Nephron progenitor cell (in vitro differentiated cells): Measurements from ENCODE around the gene MIOS.
A peak's percentile ranks its signal among the peaks of the same experiment; 100 is the strongest.

Source experiments
- DNase-seq: peaks from one replicate; pipeline ENCODE4 v3.0.0; 2021
- H3K27ac Mint-ChIP-seq: 2 replicates; pipeline ENCODE4 v1.8.0; 2021; ENCODE audit warnings: mild to moderate bottlenecking, moderate library complexity, mixed read lengths
- H3K27me3 Mint-ChIP-seq: 2 replicates; pipeline ENCODE4 v1.8.0; 2021; ENCODE audit warnings: mild to moderate bottlenecking, low read depth, mixed read lengths; ENCODE audit not compliant: poor library complexity
- H3K36me3 Mint-ChIP-seq: 2 replicates; pipeline ENCODE4 v1.8.0; 2021; ENCODE audit warnings: low read depth, mixed read lengths
- H3K4me1 Mint-ChIP-seq: 2 replicates; pipeline ENCODE4 v1.8.0; 2021; ENCODE audit warnings: mixed read lengths
- H3K4me3 Mint-ChIP-seq: 2 replicates; pipeline ENCODE4 v1.8.0; 2021; ENCODE audit warnings: mild to moderate bottlenecking, moderate library complexity, mixed read lengths
- H3K9me3 Mint-ChIP-seq: 2 replicates; pipeline ENCODE4 v1.8.0; 2021; ENCODE audit warnings: mild to moderate bottlenecking, moderate library complexity, mixed read lengths
- TF ChIP-seq, protein P1 (sequence below): fragments of 200-600 bp; sonication (generic); IDR thresholded peaks from 2 replicates; pipeline ENCODE4 v1.5.0; 2021; ENCODE audit warnings: antibody characterized with exemption

Gene MIOS

DNA sequence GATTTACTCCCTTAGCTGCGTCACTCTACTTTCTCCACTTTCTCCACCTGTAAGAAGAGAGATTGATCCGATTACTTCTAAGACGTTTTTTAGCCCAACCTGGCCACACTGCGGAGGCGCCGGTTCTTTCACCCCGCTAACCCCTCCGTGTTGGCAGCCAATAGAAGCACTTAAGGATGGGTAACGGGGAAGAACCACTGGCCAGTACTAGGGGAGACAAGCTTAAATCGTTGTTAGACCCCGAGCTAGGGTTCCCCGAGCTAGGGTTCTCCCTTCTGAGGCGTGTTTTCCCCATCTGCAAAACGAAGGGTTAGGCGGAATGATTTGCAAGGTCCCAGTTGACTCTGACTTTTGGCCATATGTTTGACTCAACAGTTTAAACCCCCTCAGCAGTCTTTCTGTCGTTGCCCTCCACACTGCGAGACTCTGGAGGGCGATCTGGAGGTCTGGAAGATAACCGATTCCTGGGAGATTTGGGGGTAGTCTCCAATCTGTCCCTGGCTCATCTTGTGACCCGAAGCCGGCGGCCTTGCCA lies 74.5 kb downstream of the MIOS start:
- Mint-ChIP-seq H3K4me3 (peak overlapping the region; percentile 96), H3K4me1 (peaks cover 41% of the 10 kb centered on the region), H3K27me3 (no peaks in the 10 kb centered on the region), H3K9me3 (peaks cover 8% of the 10 kb centered on the region), H3K36me3 (peaks cover 38% of the 10 kb centered on the region), H3K27ac (peak overlapping the region; percentile 97)
- TF ChIP-seq, protein P1, sequence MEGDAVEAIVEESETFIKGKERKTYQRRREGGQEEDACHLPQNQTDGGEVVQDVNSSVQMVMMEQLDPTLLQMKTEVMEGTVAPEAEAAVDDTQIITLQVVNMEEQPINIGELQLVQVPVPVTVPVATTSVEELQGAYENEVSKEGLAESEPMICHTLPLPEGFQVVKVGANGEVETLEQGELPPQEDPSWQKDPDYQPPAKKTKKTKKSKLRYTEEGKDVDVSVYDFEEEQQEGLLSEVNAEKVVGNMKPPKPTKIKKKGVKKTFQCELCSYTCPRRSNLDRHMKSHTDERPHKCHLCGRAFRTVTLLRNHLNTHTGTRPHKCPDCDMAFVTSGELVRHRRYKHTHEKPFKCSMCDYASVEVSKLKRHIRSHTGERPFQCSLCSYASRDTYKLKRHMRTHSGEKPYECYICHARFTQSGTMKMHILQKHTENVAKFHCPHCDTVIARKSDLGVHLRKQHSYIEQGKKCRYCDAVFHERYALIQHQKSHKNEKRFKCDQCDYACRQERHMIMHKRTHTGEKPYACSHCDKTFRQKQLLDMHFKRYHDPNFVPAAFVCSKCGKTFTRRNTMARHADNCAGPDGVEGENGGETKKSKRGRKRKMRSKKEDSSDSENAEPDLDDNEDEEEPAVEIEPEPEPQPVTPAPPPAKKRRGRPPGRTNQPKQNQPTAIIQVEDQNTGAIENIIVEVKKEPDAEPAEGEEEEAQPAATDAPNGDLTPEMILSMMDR: no peak
- DNase-seq: no peak

DNA sequence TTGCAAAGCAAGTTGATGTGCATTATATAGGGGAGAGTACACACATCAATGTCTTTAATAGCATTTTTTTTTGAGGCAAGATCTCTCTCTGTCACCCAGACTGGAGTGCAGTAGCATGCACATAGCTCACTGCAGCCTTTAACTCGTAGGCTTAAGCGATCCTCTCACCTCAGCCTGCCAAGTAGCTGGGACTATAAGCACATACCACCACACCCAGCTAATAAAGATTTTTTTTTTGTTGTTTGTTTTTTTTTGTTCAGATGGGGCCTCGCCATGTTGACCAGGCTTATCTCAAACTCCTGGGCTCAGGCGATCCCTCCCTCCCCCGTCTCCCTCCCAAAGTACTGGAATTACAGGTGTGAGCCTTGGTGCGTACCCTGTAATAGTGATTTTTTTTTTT lies 75.4 kb downstream of the MIOS start:
- no peak for DNase-seq
- Mint-ChIP-seq H3K36me3 (peaks cover 39% of the 10 kb centered on the region), H3K27ac (no peak overlapping the region), H3K27me3 (no peaks in the 10 kb centered on the region), H3K9me3 (peaks cover 17% of the 10 kb centered on the region), H3K4me1 (peaks cover 41% of the 10 kb centered on the region), H3K4me3 (peak overlapping the region; percentile 96)
- TF ChIP-seq, protein P1: no peak

DNA sequence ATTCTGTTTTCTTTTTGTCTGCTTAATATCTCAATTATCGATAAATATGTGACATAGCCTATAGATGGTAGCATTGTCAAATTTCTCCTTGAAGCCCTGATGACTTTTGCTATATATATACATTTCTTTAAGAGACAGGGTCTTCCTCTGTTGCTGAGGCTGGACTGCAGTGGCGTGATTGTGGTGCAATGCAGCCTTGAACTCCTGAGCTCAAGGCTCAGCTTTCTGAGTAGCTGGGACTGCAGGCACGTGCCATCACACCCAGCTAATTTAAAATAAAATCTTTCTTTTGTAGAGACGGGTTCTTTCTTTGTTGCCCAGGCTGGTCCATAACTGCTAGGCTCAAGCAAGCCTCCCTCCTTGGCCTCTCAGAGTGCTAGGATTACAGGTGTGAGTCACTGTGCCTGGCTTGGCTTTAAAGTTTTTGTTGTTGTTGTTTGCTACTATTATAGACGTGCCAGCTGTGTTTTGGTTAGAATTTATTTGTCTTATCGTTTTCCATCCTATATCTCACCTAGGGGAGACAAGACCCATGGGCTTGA lies 80.9 kb downstream of the MIOS start:
- H3K9me3 Mint-ChIP-seq: peaks cover 19% of the 10 kb centered on the region
- H3K4me3 Mint-ChIP-seq: no peak overlapping the region
- no peaks in the 10 kb centered on the region for H3K27me3 Mint-ChIP-seq
- DNase-seq: no peak
- H3K36me3 Mint-ChIP-seq: peaks cover 39% of the 10 kb centered on the region
- TF ChIP-seq, protein P1: no peak
- peaks cover 25% of the 10 kb centered on the region for H3K4me1 Mint-ChIP-seq
- H3K27ac Mint-ChIP-seq: no peak overlapping the region

DNA sequence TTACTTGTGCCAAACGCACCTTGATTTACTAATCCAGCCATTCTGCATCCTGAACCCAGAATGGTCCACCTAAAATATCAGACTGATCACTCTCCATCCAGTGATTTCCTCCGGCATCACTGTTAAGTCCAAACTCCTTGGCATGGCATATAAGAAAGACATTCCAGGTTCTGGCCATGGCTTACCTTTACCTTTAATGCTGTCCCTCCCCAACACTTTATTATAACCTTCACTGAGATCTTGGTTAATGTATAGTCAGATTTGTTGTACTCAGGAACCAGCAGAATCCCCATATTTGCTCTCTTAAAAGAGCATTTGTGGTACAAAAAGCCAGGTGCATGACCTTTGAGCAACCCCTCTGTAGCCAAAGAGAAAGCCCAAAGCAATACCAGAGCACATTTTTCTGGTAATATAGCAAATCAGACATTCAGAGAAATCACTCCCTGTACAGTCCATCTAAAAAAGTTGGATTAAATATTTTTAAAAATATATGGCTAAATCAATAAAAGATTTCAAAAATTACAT lies 84.1 kb downstream of the MIOS start:
- no peak overlapping the region for H3K27ac Mint-ChIP-seq
- DNase-seq: no peak

DNA sequence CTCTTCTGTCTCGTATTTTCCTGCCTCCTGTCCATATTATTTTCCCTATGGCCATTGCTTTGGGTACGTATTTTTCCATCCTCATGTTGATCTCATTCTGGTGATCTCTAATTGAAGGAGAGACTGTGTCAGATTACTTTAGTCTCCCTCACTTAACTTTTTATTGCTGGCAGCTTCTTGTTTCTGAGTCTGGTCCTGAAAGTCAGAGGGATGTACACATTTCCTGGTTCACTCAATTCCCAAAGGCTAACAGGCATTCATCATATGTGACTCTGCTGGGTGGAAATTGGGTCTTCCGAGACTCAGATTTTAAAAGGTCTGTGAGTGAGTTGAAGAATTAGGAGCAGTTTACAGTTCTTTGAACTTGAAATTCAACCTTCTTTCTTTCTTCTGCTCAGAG lies 84.8 kb downstream of the MIOS start:
- peaks cover 28% of the 10 kb centered on the region for H3K4me1 Mint-ChIP-seq
- peaks cover 15% of the 10 kb centered on the region for H3K9me3 Mint-ChIP-seq
- H3K27ac Mint-ChIP-seq: peak overlapping the region; percentile 95
- peaks cover 14% of the 10 kb centered on the region for H3K36me3 Mint-ChIP-seq
- H3K4me3 Mint-ChIP-seq: no peak overlapping the region
- TF ChIP-seq, protein P1: no peak
- H3K27me3 Mint-ChIP-seq: no peaks in the 10 kb centered on the region
- DNase-seq: no peak

More for the DNA sequence above, 84.1 kb downstream of the MIOS start:
- peaks cover 14% of the 10 kb centered on the region for H3K36me3 Mint-ChIP-seq
- H3K27me3 Mint-ChIP-seq: no peaks in the 10 kb centered on the region
- H3K9me3 Mint-ChIP-seq: peaks cover 15% of the 10 kb centered on the region
- no peak overlapping the region for H3K4me3 Mint-ChIP-seq
- H3K4me1 Mint-ChIP-seq: peaks cover 28% of the 10 kb centered on the region
- TF ChIP-seq, protein P1: no peak
